IPS-20b (cell line): ENCODE data around the gene SH3D19.
"Not testable (repeated sequence)": the region's sequence is repeated elsewhere in the genome, so short reads cannot be mapped to it uniquely, and the experiment has no call there.

Source experiments
- H3K27ac ChIP-seq: one replicate; pipeline ENCODE4 v1.5.1; 2013; ENCODE audit warnings: low read length
- H3K27me3 ChIP-seq: 2 replicates; pipeline ENCODE4 v1.6.1; 2013; ENCODE audit warnings: mild to moderate bottlenecking, low read length, inconsistent platforms; ENCODE audit not compliant: insufficient read depth
- H3K36me3 ChIP-seq: 2 replicates; pipeline ENCODE4 v1.6.1; 2013; ENCODE audit warnings: low read depth, mild to moderate bottlenecking, inconsistent platforms, low read length, moderate library complexity; ENCODE audit not compliant: insufficient read depth
- H3K4me1 ChIP-seq: 2 replicates; pipeline ENCODE4 v1.6.1; 2013; ENCODE audit warnings: mild to moderate bottlenecking, control low read depth, inconsistent platforms, low read length, moderate library complexity; ENCODE audit not compliant: insufficient read depth
- H3K4me3 ChIP-seq: 2 replicates; pipeline ENCODE4 v1.5.1; 2013; ENCODE audit warnings: mild to moderate bottlenecking, low read length, inconsistent platforms
- H3K9ac ChIP-seq: 2 replicates; pipeline ENCODE4 v1.6.1; 2013; ENCODE audit warnings: low read depth, mild to moderate bottlenecking, inconsistent platforms, low read length, moderate library complexity
- H3K9me3 ChIP-seq: 2 replicates; pipeline ENCODE4 v1.6.1; 2013; ENCODE audit warnings: mild to moderate bottlenecking, low read depth, low read length, inconsistent platforms; ENCODE audit not compliant: insufficient read depth

Gene SH3D19

DNA sequence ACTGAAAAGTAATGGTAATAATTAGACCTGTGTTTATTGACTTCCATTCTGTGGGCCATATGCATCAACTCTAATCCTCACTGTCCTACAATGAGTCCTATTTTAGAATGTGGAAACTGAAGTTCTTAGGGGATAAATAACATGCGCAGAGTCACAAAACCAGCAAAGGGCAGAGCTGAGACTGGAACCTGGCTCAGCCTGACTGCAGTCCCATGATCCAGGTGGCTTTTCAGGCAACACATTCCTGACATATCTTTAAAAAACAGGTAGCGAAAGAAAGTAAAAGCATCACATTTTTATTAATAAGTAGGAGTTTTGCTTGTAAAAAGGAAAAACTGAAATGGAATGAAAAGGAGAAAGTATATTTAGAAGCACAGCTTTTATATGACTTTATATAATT is 83.1 kb downstream of the SH3D19 start:
- Histone ChIP-seq H3K27me3 (no peaks in the 10 kb centered on the region), H3K9ac (no peak overlapping the region), H3K27ac (no peak overlapping the region), H3K4me3 (no peak overlapping the region), H3K9me3 (no peaks in the 10 kb centered on the region), H3K36me3 (no peaks in the 10 kb centered on the region), H3K4me1 (peaks cover 16% of the 10 kb centered on the region)

DNA sequence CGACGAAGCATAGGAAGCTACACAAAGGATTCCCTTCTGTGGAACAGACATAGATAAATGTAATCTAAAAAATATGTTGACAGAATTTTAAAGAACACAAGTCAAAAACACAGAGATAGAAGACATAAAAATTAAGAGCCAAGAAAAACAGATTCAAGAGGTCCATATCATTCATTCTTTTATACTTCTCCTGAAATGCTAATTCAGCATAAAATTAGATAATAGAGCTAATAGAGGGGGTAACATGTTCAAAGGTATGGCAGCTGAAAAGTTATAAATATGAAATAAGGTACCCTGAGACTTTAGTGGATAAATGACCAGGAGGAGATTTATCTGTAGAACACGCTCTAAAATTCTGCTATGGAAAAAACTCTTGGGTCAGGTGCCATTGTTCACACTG is 85.8 kb downstream of the SH3D19 start:
- no peak overlapping the region for H3K4me3 ChIP-seq
- no peaks in the 10 kb centered on the region for H3K9me3 ChIP-seq
- H3K9ac ChIP-seq, result no peak overlapping the region
- peaks cover 16% of the 10 kb centered on the region for H3K4me1 ChIP-seq
- H3K36me3 ChIP-seq, result no peaks in the 10 kb centered on the region
- H3K27ac ChIP-seq, result no peak overlapping the region
- no peaks in the 10 kb centered on the region for H3K27me3 ChIP-seq

DNA sequence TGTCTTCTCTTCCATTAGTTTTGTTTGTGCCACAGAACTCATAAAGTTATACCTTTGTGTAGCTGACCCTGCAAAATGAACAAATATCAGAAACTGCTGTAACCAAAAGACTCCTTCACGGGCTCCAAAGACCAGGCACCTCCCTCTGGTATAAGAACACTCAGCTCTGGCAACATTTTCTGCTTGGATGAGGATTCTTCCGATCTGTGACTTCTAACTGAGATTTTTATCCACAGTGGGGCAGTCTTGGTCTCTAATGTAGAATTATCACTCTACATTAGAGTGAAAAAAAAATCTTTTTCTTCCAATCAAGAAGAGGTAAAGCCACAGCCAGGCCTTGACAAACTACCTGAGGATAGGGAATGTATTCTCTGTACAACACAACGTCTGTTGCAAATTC is 86.9 kb downstream of the SH3D19 start:
- Histone ChIP-seq H3K27me3 (no peaks in the 10 kb centered on the region), H3K4me1 (peaks cover 13% of the 10 kb centered on the region), H3K4me3 (no peak overlapping the region), H3K36me3 (no peaks in the 10 kb centered on the region), H3K9me3 (no peaks in the 10 kb centered on the region), H3K27ac (no peak overlapping the region), H3K9ac (no peak overlapping the region)

DNA sequence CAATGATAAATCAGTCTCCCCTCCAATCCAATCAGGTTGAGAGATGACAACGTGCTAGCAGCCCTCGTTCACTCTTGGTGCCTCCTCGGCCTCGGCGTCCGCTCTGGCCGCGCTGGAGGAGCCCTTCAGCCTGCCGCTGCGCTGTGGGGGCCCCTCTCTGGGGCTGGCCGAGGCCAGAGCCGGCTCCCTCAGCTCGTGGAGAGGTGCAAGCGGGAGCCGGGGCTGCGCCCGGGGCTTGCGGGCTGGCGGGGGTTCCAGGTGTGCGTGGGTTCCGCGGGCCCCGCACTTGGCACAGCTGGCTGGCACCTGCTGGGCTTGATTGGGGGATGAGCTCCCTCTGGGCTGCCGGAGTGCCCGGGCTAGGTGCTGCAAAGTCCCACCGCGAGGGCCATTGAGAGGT is 89.4 kb downstream of the SH3D19 start:
- Histone ChIP-seq H3K27ac (no peak overlapping the region), H3K9me3 (no peaks in the 10 kb centered on the region), H3K27me3 (no peaks in the 10 kb centered on the region), H3K36me3 (no peaks in the 10 kb centered on the region), H3K4me3 (no peak overlapping the region), H3K4me1 (no peaks in the 10 kb centered on the region), H3K9ac (no peak overlapping the region)

DNA sequence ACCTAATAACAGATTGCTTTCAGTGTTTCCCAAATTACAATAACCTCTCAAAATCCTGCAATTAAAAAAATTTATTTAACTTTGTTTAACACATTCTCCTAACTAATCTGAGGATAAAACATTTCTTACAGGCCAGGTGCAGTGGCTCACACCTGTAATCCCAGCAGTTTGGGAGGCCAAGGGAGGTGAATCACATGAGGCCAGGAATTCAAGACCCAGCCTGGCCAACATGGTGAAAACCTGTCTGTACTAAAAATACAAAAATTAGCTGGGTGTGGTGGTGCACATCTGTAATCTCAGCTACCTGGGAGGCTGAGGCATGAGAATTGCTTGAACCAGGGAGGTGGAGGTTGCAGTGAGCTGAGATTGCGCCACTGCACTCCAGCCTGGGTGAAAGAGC is 90.0 kb downstream of the SH3D19 start:
- not testable (repeated sequence) for H3K36me3 ChIP-seq, H3K27ac ChIP-seq, H3K9ac ChIP-seq, H3K4me3 ChIP-seq, H3K27me3 ChIP-seq, H3K4me1 ChIP-seq, H3K9me3 ChIP-seq

DNA sequence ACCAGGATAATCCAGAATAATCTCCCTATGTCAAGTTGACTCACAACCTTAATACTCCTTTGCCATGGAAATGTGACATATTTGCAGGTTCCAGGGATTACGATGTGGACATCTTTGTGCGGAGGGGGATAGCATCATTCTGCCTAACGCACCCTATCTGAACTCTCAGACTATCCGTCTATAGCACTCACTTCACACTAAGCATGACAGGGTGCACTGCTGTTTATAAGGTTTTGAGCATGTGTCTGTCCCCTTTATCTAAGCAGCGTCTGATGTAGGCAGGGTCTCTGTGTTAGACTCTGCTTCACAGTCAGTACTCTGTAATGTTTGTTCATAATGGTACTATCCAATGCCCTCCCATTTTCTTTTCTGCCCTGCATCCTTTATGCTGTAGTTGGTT is 91.8 kb downstream of the SH3D19 start:
- Histone ChIP-seq H3K9me3 (no peaks in the 10 kb centered on the region), H3K27ac (no peak overlapping the region), H3K4me3 (no peak overlapping the region), H3K27me3 (no peaks in the 10 kb centered on the region), H3K9ac (no peak overlapping the region), H3K36me3 (no peaks in the 10 kb centered on the region), H3K4me1 (no peaks in the 10 kb centered on the region)

DNA sequence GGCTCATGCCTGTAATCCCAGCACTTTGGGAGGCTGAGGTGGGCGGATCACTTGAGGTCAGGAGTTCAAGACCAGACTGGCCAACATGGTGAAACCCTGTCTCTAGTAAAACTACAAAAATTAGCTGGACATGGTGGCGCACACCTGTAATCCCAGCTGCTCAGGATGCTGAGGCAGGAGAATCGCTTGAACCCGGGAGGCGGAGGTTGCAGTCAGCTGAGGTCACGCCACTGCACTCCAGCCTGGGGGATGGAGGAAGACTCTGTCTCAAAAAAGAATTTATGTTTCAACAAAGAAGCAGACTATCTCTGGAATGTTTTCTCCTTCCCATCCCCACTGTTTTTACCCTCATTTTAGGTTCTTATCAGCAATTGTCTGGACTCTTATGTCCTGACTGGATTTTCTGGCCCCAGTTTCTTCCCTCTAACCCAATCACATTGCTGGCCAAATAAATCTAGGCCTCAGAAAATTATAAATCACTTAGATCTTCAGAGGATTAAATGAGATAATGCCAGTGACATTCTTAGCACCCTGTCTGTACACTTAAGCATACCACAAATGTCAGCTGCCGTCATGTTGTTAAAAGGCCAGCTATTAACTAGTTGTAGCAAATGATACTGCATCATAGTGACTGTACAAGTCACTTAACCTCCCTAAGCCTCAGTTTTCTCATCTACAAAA is 93.3 kb downstream of the SH3D19 start:
- Histone ChIP-seq H3K9me3 (no peaks in the 10 kb centered on the region), H3K27ac (no peak overlapping the region), H3K9ac (no peak overlapping the region), H3K4me3 (no peak overlapping the region), H3K36me3 (no peaks in the 10 kb centered on the region), H3K4me1 (no peaks in the 10 kb centered on the region), H3K27me3 (no peaks in the 10 kb centered on the region)

DNA sequence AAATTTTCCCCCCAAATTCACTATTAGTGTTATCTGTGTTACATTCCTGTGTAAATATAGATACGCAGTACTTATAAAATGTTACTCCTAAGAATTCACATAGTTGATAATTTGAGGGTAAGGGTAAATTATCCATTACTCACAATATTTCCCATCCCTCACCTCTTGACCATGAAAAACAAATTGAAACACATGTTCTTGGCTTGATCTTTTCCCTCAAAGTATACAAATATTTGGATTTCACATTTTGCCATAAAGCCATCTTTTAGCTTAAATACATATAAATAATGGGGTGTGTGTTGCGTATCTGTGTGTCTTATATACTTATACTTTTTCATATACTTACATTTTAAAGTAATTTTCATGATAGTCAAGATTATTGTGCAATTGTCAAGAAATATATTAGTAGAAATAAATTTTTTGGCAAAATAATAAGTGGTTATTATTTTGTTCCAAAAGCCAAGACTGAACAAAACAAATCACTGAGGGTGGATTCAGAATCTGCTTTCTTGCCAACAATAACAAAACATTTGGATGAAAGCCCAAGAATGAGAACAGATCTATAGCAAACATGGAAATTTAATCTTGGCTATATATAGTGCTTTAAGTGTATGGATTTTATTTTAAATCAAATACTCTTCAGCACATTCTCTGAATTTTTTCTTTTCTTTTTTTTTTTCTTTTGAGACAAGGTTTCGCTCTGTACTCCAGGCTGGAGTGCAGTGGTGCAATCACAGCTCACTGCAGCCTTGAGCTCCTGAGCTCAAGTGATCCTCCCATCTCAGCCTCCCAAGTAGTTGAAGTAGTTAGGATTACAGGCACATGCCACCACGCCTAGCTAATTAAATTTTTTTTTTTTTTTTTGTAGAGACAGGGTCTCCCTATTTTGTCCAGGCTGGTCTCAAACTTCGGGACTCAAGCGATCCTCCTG is 97.0 kb downstream of the SH3D19 start:
- Histone ChIP-seq H3K9ac (no peak overlapping the region), H3K9me3 (no peaks in the 10 kb centered on the region), H3K27ac (no peak overlapping the region), H3K27me3 (no peaks in the 10 kb centered on the region), H3K4me3 (no peak overlapping the region), H3K36me3 (no peaks in the 10 kb centered on the region), H3K4me1 (no peaks in the 10 kb centered on the region)

DNA sequence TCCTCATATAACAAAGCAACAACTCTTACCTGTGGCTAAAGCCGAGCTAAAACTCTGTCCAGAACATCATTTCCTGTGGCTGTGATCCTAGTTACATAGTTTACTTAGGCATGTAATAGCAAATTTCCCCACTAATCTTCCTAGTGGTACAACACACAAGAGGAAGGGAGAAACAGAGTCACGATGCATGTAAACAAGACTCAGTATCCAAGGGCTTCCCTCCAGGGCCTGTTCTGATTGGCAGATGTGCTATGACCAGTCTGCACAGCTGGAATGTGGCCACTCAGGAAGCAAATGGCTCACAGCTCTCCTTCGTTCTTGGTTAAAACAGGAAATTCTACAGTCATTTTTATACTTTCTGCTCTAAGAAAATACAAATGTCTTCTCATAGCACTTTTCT is 97.7 kb downstream of the SH3D19 start:
- no peak overlapping the region for H3K9ac ChIP-seq
- H3K4me1 ChIP-seq, result no peaks in the 10 kb centered on the region
- H3K27me3 ChIP-seq, result no peaks in the 10 kb centered on the region
- H3K36me3 ChIP-seq, result no peaks in the 10 kb centered on the region
- no peak overlapping the region for H3K4me3 ChIP-seq
- H3K9me3 ChIP-seq, result no peaks in the 10 kb centered on the region
- no peak overlapping the region for H3K27ac ChIP-seq

DNA sequence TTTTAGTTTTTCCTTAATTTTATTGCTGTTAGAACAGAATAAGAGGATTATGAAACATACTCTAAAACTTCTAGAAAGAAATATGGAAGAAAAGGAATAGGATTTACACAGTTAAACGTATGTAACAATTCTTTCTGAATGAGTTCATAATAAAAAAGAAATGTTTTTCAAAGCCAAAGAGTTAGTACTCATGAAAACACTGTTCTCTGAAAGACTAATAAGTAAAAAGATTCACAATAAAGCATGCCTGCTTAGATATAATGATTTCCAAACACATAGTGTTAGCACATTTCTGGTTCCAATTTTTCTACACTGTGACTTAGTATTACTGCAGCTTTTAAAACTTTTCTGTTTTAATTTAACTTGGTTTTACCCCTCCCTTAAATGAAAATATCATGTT is 98.2 kb downstream of the SH3D19 start:
- no peak overlapping the region for H3K27ac ChIP-seq
- no peaks in the 10 kb centered on the region for H3K36me3 ChIP-seq
- H3K9me3 ChIP-seq, result no peaks in the 10 kb centered on the region
- H3K27me3 ChIP-seq, result no peaks in the 10 kb centered on the region
- H3K4me1 ChIP-seq, result no peaks in the 10 kb centered on the region
- no peak overlapping the region for H3K4me3 ChIP-seq
- H3K9ac ChIP-seq, result no peak overlapping the region

DNA sequence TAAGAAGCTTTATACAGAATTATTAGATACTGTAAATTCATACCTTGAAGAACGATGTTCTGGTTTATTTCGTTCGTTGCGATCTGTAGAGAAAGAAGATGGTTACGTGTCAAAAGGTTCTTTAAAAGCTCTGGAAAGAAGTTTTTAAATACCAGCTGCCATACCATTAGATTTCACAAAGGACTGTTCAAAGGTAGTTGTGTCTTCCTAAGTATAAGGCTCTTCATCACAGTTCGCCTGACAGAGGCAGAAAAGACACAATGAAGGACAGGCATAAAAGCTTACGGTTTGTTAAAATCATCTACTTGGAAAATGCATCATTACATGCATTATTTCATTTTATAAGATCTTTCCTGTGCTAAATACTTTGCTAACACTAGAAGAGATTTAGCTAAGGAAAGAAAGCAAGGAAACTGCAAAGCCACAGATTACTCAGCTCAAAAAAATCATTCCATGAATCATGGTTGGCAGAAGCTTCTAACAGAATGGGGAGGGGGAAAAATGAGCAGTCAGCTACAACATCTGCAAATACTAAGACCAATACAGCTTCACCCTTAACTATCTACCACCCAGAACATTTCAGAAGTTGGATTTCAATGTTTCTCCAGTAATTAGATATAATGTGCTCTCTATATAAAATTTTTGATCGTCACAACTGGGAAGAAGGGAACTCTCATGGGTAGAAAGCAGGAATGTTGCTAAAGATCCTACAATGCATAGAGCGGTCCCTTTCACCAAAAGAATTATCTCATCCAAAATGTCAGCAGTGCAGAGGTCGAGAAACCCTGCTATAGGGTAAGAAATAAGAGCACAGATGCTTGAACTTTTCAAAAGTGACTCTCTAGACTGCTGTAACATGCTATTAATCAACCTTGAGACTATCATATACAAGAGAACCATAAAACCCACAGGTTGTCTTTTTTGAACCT is 99.1 kb downstream of the SH3D19 start:
- no peak overlapping the region for H3K4me3 ChIP-seq
- no peaks in the 10 kb centered on the region for H3K36me3 ChIP-seq
- H3K4me1 ChIP-seq, result no peaks in the 10 kb centered on the region
- H3K27me3 ChIP-seq, result no peaks in the 10 kb centered on the region
- no peaks in the 10 kb centered on the region for H3K9me3 ChIP-seq
- H3K27ac ChIP-seq, result no peak overlapping the region
- no peak overlapping the region for H3K9ac ChIP-seq
